GM12878 (cell line): Measurements from ENCODE around the gene CACNA2D3. TPM values are rescaled to one million over a fixed set of nuclear protein-coding genes. Genes with fewer than 3 reads are reported as not detected.

Experiments used
- ATAC-seq: fragments of 200-7000 bp; cut with Tn5 transposase; 3 replicates; pipeline ENCODE4 v1.9.1; 2020; ENCODE audit warnings: mild to moderate bottlenecking, moderate library complexity
- BruUV-seq: library from RNA; stranded (reverse); fragments of 400-500 nt; replicated peaks from 2 replicates; lab custom pipeline; 2021; lab: Mats Ljungman, UMichigan
- CTCF ChIA-PET: fragments of 300-600 bp; sonication (Branson Sonifier 250); formaldehyde crosslinking; extraction: SDS; loops from one replicate; lab custom pipeline; 2021; ENCODE audit warnings: inconsistent platforms; lab: Yijun Ruan, JAX
- POLR2A ChIA-PET: fragments of 350-600 bp; formaldehyde crosslinking; extraction: SDS; loops from one replicate; lab custom pipeline; 2021; ENCODE audit warnings: inconsistent platforms; lab: Charles Lee
- RAD21 ChIA-PET: fragments of 300-600 bp; sonication (Branson Sonifier 250); formaldehyde crosslinking; loops from one replicate; lab custom pipeline; 2023; ENCODE audit warnings: antibody characterized with exemption; ENCODE audit not compliant: unreplicated experiment; lab: Charles Lee
- SMC1A ChIA-PET: fragments of 300-600 bp; sonication (Branson Sonifier 250); formaldehyde crosslinking; loops from one replicate; lab custom pipeline; 2023; ENCODE audit not compliant: unreplicated experiment, uncharacterized antibody; lab: Charles Lee
- DNase-seq: peaks from one replicate; pipeline ENCODE4 v3.0.0-alpha.2; 2011; ENCODE audit warnings: low read depth, low spot score
- FAIRE-seq: peaks from 3 replicates; lab custom pipeline; 2011; peaks lifted over from hg19 to GRCh38; lab: Jason Lieb, UNC
- H2AFZ ChIP-seq: 2 replicates; pipeline ENCODE4 v1.6.0; 2011; ENCODE audit warnings: low read depth, low read length, control low read depth; ENCODE audit not compliant: control insufficient read depth
- H3K27ac ChIP-seq: 2 replicates; pipeline ENCODE4 v1.5.1; 2011; ENCODE audit warnings: control low read depth; ENCODE audit not compliant: control insufficient read depth, insufficient read depth
- H3K27me3 ChIP-seq, 2 experiments: replicated peaks in 1 of 2; 2 replicates each; pipeline versions ENCODE4 v1.6.0 to v1.6.1; 2011; ENCODE audit warnings: low read length in 1 of 2; ENCODE audit not compliant: control insufficient read depth in 2 of 2, insufficient read depth in 2 of 2
- H3K36me3 ChIP-seq, 2 experiments: 2 replicates each; pipeline ENCODE4 v1.5.1; 2011; ENCODE audit warnings: low read length in 1 of 2; ENCODE audit not compliant: control insufficient read depth in 2 of 2, insufficient read depth in 2 of 2
- H3K4me1 ChIP-seq: 2 replicates; pipeline ENCODE4 v1.6.1; 2011; ENCODE audit warnings: mild to moderate bottlenecking, low read length, moderate library complexity, mixed read lengths; ENCODE audit not compliant: control insufficient read depth, insufficient read depth
- H3K4me2 ChIP-seq: 2 replicates; pipeline ENCODE4 v1.6.0; 2011; ENCODE audit warnings: control low read depth; ENCODE audit not compliant: control insufficient read depth, insufficient read depth
- H3K4me3 ChIP-seq: fragments of 200-600 bp; sonication (generic); 2 replicates; pipeline ENCODE4 v1.5.1; 2016
- H3K79me2 ChIP-seq: 2 replicates; pipeline ENCODE4 v1.6.0; 2011; ENCODE audit warnings: low read length; ENCODE audit not compliant: control insufficient read depth, insufficient read depth
- H3K9ac ChIP-seq: 2 replicates; pipeline ENCODE4 v1.8.0; 2011; ENCODE audit warnings: low read length, control low read depth, mixed read lengths; ENCODE audit not compliant: control insufficient read depth, insufficient read depth
- H3K9me3 ChIP-seq: replicated peaks from 3 replicates; pipeline ENCODE4 v1.5.1; 2011; ENCODE audit warnings: mild to moderate bottlenecking, low read length; ENCODE audit not compliant: control insufficient read depth, insufficient read depth
- H4K20me1 ChIP-seq: 2 replicates; pipeline ENCODE4 v1.6.0; 2011; ENCODE audit not compliant: control insufficient read depth, insufficient read depth
- CBFB ChIP-seq: IDR thresholded peaks from 2 replicates; pipeline ENCODE4 v1.6.1; 2016; ENCODE audit warnings: antibody characterized with exemption, low read depth
- CEBPB ChIP-seq, 2 experiments: fragments of 150-350 bp in 1 of 2; IDR thresholded peaks; 2 replicates each; pipeline ENCODE4 v1.6.1; 2012 to 2014; ENCODE audit warnings: low read depth in 2 of 2, low read length in 2 of 2, borderline replicate concordance in 1 of 2, inconsistent platforms in 1 of 2
- EGR1 ChIP-seq, 2 experiments: IDR thresholded peaks; 1 replicate in 1 of 2; 2 replicates in 1 of 2; pipeline ENCODE4 v1.6.1; 2011 to 2012; ENCODE audit warnings: low read depth in 2 of 2, low read length in 2 of 2, borderline replicate concordance in 1 of 2, mild to moderate bottlenecking in 1 of 2, moderate library complexity in 1 of 2
- GABPA ChIP-seq: IDR thresholded peaks from 2 replicates; pipeline ENCODE4 v1.6.1; 2014; ENCODE audit warnings: antibody characterized with exemption, low read depth, mild to moderate bottlenecking, inconsistent platforms
- MTA2 ChIP-seq: fragments of 450-650 bp; IDR thresholded peaks from 2 replicates; pipeline ENCODE4 v1.6.1; 2016; ENCODE audit warnings: low read depth, mild to moderate bottlenecking, moderate library complexity
- POLR2AphosphoS2 ChIP-seq: IDR thresholded peaks from 2 replicates; pipeline ENCODE4 v1.6.1; 2011; ENCODE audit warnings: low read depth, mild to moderate bottlenecking, low read length, improper control_type of control experiment, moderate library complexity
- RUNX3 ChIP-seq: IDR thresholded peaks from 2 replicates; pipeline ENCODE4 v1.6.1; 2012; ENCODE audit warnings: low read length, inconsistent platforms
- SMC3 ChIP-seq: IDR thresholded peaks from 2 replicates; pipeline ENCODE4 v1.6.1; 2011; ENCODE audit warnings: low read length, improper control_type of control experiment, borderline replicate concordance
- STAT3 ChIP-seq: IDR thresholded peaks from 2 replicates; pipeline ENCODE4 v1.6.1; 2011; ENCODE audit warnings: low read depth, low read length, improper control_type of control experiment
- WRNIP1 ChIP-seq: IDR thresholded peaks from 2 replicates; pipeline ENCODE4 v1.6.1; 2011; ENCODE audit warnings: low read depth, low read length, improper control_type of control experiment, borderline replicate concordance
- ZBED1 ChIP-seq: IDR thresholded peaks from 2 replicates; pipeline ENCODE4 v1.6.1; 2016; ENCODE audit warnings: borderline replicate concordance
- ZNF384 ChIP-seq: IDR thresholded peaks from 2 replicates; pipeline ENCODE4 v1.6.1; 2012; ENCODE audit warnings: low read depth, mild to moderate bottlenecking, low read length, improper control_type of control experiment, borderline replicate concordance
- WGBS: methylation state at CpG from one replicate; pipeline ENCODE4 v1.1.6; 2016; ENCODE audit warnings: low lambda C conversion rate; ENCODE audit not compliant: insufficient replicate concordance, insufficient coverage; ENCODE audit errors: missing lambda C conversion rate; 5-methylcytosine and 5-hydroxymethylcytosine counted together
- in situ Hi-C: fragments of 300-500 bp; cut with MboI; formaldehyde crosslinking; loops from 9 replicates; pipeline ENCODE4 v1.14.3; 2018; ENCODE audit warnings: mixed read lengths
- intact Hi-C: fragments of 100-400 bp; cut with micrococcal nuclease; formaldehyde crosslinking; loops from one replicate; pipeline ENCODE4 v1.14.2; 2022; ENCODE audit not compliant: unreplicated experiment
- polyA plus RNA-seq, 11 experiments: library from polyadenylated mRNA; depleted of rRNA in 4 of 11; unstranded in 6 of 11; stranded (reverse) in 5 of 11; fragments of >200 nt; fragmentation: Nextera tagmentation in 4 of 11; fragmentation: Illumina TruSeq in 1 of 11; extraction: Ambion mirVana in 4 of 11; extraction: Trizol in 1 of 11; gene quantifications; 1 replicate in 1 of 11; 2 replicates in 10 of 11; pipeline versions ENCODE4 v1.2.1 to v1.2.3, GENCODE V29; 2011 to 2016; ENCODE audit warnings: inconsistent platforms in 2 of 11, missing spikeins in 2 of 11, low read depth in 1 of 11
- total RNA-seq, 4 experiments: library from RNA; depleted of rRNA in 3 of 4; stranded (reverse); fragments of >200 nt in 3 of 4; fragmentation: Illumina TruSeq in 1 of 4; extraction: Trizol in 1 of 4; gene quantifications; 2 replicates each; pipeline versions ENCODE4 v1.2.1 to v1.2.3, GENCODE V29; 2013 to 2021
- TF ChIP-seq, protein P1 (sequence below): IDR thresholded peaks from 2 replicates; pipeline ENCODE4 v1.6.1; 2011; ENCODE audit warnings: mild to moderate bottlenecking, low read depth, low read length, moderate library complexity; ENCODE audit not compliant: insufficient replicate concordance
- TF ChIP-seq, protein P2 (sequence below): fragments of 450-650 bp; IDR thresholded peaks from 2 replicates; pipeline ENCODE4 v1.6.1; 2018; ENCODE audit warnings: mild to moderate bottlenecking, low read depth, moderate library complexity; ENCODE audit not compliant: partially characterized antibody

The CACNA2D3 gene
- total and polyA plus RNA-seq, 10 of the 15 experiments (the other 5 are each of a cell fraction or from before 2014, with no cell fraction given): not detected

DNA sequence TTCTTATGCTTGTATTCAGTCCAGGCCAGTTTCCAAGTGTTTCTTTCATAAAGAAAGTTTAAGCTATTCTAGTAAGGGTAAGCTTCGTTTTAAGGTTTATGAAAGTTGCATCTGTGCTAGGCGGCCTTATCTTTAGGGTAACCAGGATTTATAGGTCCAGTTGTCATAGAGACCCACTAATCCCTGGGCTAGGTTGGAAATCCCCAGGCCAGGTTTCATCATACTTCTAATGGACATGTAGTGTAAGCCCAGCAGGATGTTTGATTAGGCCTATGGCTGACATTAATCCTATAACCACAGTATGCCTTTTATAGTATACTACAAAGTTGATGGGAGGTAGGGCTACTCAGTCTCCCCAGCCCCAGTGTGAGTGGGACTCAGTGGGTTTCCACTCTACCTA lies 312.4 kb downstream of the CACNA2D3 start:
- SMC1A ChIA-PET: no interaction called here
- POLR2A ChIA-PET: no interaction called here
- BruUV-seq: no TSS peak
- FAIRE-seq (no peak), ATAC-seq (no peak), DNase-seq (no peak)
- in situ Hi-C loops (no loop called here), intact Hi-C loops (no loop called here)
- no peaks in the 10 kb centered on the region for H3K79me2 ChIP-seq
- no peak overlapping the region for H3K4me3 ChIP-seq
- TF ChIP-seq ZNF384: no peak
- TF ChIP-seq EGR1 (IDR thresholded peaks at IDR 0.05; ENCODE audit: borderline replicate concordance in 1 of 2, low read depth in 2 of 2, low read length in 2 of 2): no peak
- TF ChIP-seq RUNX3: no peak
- TF ChIP-seq CEBPB (IDR thresholded peaks at IDR 0.05; ENCODE audit: borderline replicate concordance in 1 of 2, low read depth in 2 of 2, low read length in 2 of 2): no peak
- no peak for TF ChIP-seq CBFB
- TF ChIP-seq WRNIP1: no peak
- no peak for TF ChIP-seq POLR2AphosphoS2
- 0% methylated on average over 2 of the region's 2 CpGs for WGBS
- H3K9ac ChIP-seq: no peak overlapping the region
- no peaks in the 10 kb centered on the region for H3K36me3 ChIP-seq
- no peaks in the 10 kb centered on the region for H4K20me1 ChIP-seq
- no peaks in the 10 kb centered on the region for H3K9me3 ChIP-seq
- H3K4me2 ChIP-seq: no peak overlapping the region
- CTCF ChIA-PET: no interaction called here
- RAD21 ChIA-PET: no interaction called here
- no peak overlapping the region for H2AFZ ChIP-seq
- no peaks in the 10 kb centered on the region for H3K27me3 ChIP-seq
- H3K4me1 ChIP-seq: no peaks in the 10 kb centered on the region
- no peak overlapping the region for H3K27ac ChIP-seq

DNA sequence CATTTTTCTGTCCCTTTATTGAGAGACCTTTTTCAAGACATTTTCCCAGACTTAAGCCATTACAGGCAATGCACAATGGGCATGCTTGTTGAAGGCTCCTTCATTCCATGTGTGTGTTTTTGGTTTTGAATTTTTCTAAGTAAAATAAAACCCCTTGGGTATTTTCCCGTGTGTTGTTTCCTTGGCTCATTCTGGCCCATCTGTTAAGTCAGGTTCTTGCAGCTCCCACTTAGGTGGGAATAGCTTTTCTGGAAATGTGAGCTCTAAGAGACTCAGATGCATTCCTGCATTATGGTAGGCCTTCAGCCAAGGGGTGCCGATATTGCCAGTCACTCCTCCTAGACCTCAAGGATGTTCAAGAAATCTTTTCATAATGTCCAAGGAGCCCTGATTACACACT lies 314.9 kb downstream of the CACNA2D3 start:
- H3K36me3 ChIP-seq: no peaks in the 10 kb centered on the region
- ATAC-seq: no peak
- H3K9me3 ChIP-seq: no peaks in the 10 kb centered on the region
- H3K4me2 ChIP-seq: no peak overlapping the region
- DNase-seq: no peak
- in situ Hi-C loops: no loop called here
- no peak for FAIRE-seq
- TF ChIP-seq, protein P1, sequence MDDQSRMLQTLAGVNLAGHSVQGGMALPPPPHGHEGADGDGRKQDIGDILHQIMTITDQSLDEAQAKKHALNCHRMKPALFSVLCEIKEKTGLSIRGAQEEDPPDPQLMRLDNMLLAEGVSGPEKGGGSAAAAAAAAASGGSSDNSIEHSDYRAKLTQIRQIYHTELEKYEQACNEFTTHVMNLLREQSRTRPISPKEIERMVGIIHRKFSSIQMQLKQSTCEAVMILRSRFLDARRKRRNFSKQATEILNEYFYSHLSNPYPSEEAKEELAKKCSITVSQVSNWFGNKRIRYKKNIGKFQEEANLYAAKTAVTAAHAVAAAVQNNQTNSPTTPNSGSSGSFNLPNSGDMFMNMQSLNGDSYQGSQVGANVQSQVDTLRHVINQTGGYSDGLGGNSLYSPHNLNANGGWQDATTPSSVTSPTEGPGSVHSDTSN: no peak
- TF ChIP-seq SMC3 (no peak), STAT3 (no peak), WRNIP1 (no peak), GABPA (no peak), MTA2 (no peak), ZBED1 (no peak)
- TF ChIP-seq, protein P2, sequence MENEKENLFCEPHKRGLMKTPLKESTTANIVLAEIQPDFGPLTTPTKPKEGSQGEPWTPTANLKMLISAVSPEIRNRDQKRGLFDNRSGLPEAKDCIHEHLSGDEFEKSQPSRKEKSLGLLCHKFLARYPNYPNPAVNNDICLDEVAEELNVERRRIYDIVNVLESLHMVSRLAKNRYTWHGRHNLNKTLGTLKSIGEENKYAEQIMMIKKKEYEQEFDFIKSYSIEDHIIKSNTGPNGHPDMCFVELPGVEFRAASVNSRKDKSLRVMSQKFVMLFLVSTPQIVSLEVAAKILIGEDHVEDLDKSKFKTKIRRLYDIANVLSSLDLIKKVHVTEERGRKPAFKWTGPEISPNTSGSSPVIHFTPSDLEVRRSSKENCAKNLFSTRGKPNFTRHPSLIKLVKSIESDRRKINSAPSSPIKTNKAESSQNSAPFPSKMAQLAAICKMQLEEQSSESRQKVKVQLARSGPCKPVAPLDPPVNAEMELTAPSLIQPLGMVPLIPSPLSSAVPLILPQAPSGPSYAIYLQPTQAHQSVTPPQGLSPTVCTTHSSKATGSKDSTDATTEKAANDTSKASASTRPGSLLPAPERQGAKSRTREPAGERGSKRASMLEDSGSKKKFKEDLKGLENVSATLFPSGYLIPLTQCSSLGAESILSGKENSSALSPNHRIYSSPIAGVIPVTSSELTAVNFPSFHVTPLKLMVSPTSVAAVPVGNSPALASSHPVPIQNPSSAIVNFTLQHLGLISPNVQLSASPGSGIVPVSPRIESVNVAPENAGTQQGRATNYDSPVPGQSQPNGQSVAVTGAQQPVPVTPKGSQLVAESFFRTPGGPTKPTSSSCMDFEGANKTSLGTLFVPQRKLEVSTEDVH: no peak
- no TSS peak for BruUV-seq
- no peaks in the 10 kb centered on the region for H3K27me3 ChIP-seq
- no peak overlapping the region for H3K9ac ChIP-seq
- CTCF ChIA-PET: no interaction called here
- WGBS: 50% methylated on average over 2 of the region's 2 CpGs
- no peak overlapping the region for H3K27ac ChIP-seq
- H4K20me1 ChIP-seq: no peaks in the 10 kb centered on the region
- SMC1A ChIA-PET: no interaction called here
- no peaks in the 10 kb centered on the region for H3K4me1 ChIP-seq
- no peak overlapping the region for H2AFZ ChIP-seq
- H3K4me3 ChIP-seq: no peak overlapping the region
- POLR2A ChIA-PET: no interaction called here
- RAD21 ChIA-PET: interaction anchor here (0.6 kb wide), 1 partner anchor 1801 kb away, joined by 3 read pairs; no protein-coding TSS in a partner anchor
- H3K79me2 ChIP-seq: no peaks in the 10 kb centered on the region
- intact Hi-C loops: no loop called here
